Left ventricle myocardium superior (tissue), 1 donor: ENCODE data around the gene SORCS1. TPM values are rescaled to one million over a fixed set of nuclear protein-coding genes. Genes with fewer than 3 reads are reported as not detected.
A peak's percentile ranks its signal among the peaks of the same experiment; 100 is the strongest.

Source experiments
- ATAC-seq: fragments of 200-7000 bp; cut with Tn5 transposase; one replicate; pipeline ENCODE4 v1.9.1; 2020; ENCODE audit warnings: mild to moderate bottlenecking, moderate library complexity
- DNase-seq: peaks from one replicate; pipeline ENCODE4 v3.0.0-alpha.2; 2020
- intact Hi-C: fragments of 100-400 bp; cut with micrococcal nuclease; formaldehyde crosslinking; loops from one replicate; pipeline ENCODE4 v1.11.0; 2022
- total RNA-seq: library from RNA; stranded (reverse); fragmentation: NEBNext Ultra II Directional; extraction: Animal tissue kit (Norgen Biotek cat#: 25700); gene quantifications from one replicate; pipeline ENCODE4 v1.2.1, GENCODE V29; 2021
- donor health status: DM: no; HTN: yes; CAD: no; lungs with severe emphysema.

Gene SORCS1
- total RNA-seq, 1 donor from 2014 or later, result 2.3 TPM

- ATAC-seq (peak; percentile 75), DNase-seq (peak; percentile 39)
- intact Hi-C loops, result no loop called here
Observed at GRCh38 chr10:106795619-106796018, 368.9 kb downstream of the SORCS1 start.

GRCh38 chr10:106793617-106794016 is 370.9 kb downstream of the SORCS1 start:
- no peak for ATAC-seq

GRCh38 chr10:106789623-106790022 is 374.9 kb downstream of the SORCS1 start:
- DNase-seq (no peak), ATAC-seq (no peak)
- intact Hi-C loops, result no loop called here

More at GRCh38 chr10:106793617-106794016, 370.9 kb downstream of the SORCS1 start:
- intact Hi-C loops, result no loop called here
- DNase-seq, result no peak

GRCh38 chr10:106788982-106789381 is 375.5 kb downstream of the SORCS1 start:
- DNase-seq (no peak), ATAC-seq (no peak)
- intact Hi-C loops, result no loop called here

- intact Hi-C loops, result no loop called here
- DNase-seq (no peak), ATAC-seq (no peak)
Observed at GRCh38 chr10:106785528-106785927, 379.0 kb downstream of the SORCS1 start.

- intact Hi-C loops, result no loop called here
- ATAC-seq (no peak), DNase-seq (no peak)
Observed at GRCh38 chr10:106780632-106781031, 383.9 kb downstream of the SORCS1 start.

- intact Hi-C loops, result no loop called here
- DNase-seq (no peak), ATAC-seq (no peak)
Observed at GRCh38 chr10:106777841-106778240, 386.7 kb downstream of the SORCS1 start.

- DNase-seq (no peak), ATAC-seq (no peak)
- intact Hi-C loops, result no loop called here
Observed at GRCh38 chr10:106775127-106775526, 389.4 kb downstream of the SORCS1 start.

- DNase-seq, result no peak
- intact Hi-C loops, result no loop called here
- ATAC-seq, result no peak
Observed at GRCh38 chr10:106772957-106773356, 391.5 kb downstream of the SORCS1 start.

GRCh38 chr10:106771154-106771553 is 393.4 kb downstream of the SORCS1 start:
- intact Hi-C loops, result no loop called here
- no peak for DNase-seq
- no peak for ATAC-seq

GRCh38 chr10:106768204-106768603 is 396.3 kb downstream of the SORCS1 start:
- ATAC-seq (no peak), DNase-seq (no peak)
- intact Hi-C loops, result no loop called here

GRCh38 chr10:106765928-106766327 is 398.6 kb downstream of the SORCS1 start:
- ATAC-seq, result no peak
- intact Hi-C loops, result no loop called here
- DNase-seq, result no peak

GRCh38 chr10:106765241-106765754 is 399.2 kb downstream of the SORCS1 start:
- ATAC-seq, result no peak
- intact Hi-C loops, result no loop called here
- no peak for DNase-seq

GRCh38 chr10:106764360-106764759 is 400.1 kb downstream of the SORCS1 start:
- intact Hi-C loops, result no loop called here
- ATAC-seq (no peak), DNase-seq (no peak)

GRCh38 chr10:106761906-106762305 is 402.6 kb downstream of the SORCS1 start:
- no peak for DNase-seq
- ATAC-seq, result peak; percentile 48
- intact Hi-C loops, result no loop called here

GRCh38 chr10:106757521-106757920 is 407.0 kb downstream of the SORCS1 start:
- intact Hi-C loops, result no loop called here
- DNase-seq (no peak), ATAC-seq (no peak)

GRCh38 chr10:106751091-106751490 is 413.4 kb downstream of the SORCS1 start:
- intact Hi-C loops, result no loop called here
- DNase-seq (no peak), ATAC-seq (no peak)

- intact Hi-C loops, result no loop called here
- DNase-seq (no peak), ATAC-seq (no peak)
Observed at GRCh38 chr10:106746868-106747267, 417.6 kb downstream of the SORCS1 start.

GRCh38 chr10:106741006-106741530 is 423.4 kb downstream of the SORCS1 start:
- DNase-seq (no peak), ATAC-seq (no peak)
- intact Hi-C loops, result no loop called here

GRCh38 chr10:106740071-106740470 is 424.4 kb downstream of the SORCS1 start:
- DNase-seq (no peak), ATAC-seq (no peak)
- intact Hi-C loops, result no loop called here

- DNase-seq, result no peak
- no peak for ATAC-seq
- intact Hi-C loops, result no loop called here
Observed at GRCh38 chr10:106734220-106734619, 430.3 kb downstream of the SORCS1 start.

GRCh38 chr10:106728232-106728631 is 436.3 kb downstream of the SORCS1 start:
- intact Hi-C loops, result no loop called here
- no peak for ATAC-seq
- DNase-seq, result no peak
